ENCODE measurements around the gene IL6R.
"Not testable (repeated sequence)": the region's sequence is repeated elsewhere in the genome, so short reads cannot be mapped to it uniquely, and the experiment has no call there.

The IL6R gene

DNA sequence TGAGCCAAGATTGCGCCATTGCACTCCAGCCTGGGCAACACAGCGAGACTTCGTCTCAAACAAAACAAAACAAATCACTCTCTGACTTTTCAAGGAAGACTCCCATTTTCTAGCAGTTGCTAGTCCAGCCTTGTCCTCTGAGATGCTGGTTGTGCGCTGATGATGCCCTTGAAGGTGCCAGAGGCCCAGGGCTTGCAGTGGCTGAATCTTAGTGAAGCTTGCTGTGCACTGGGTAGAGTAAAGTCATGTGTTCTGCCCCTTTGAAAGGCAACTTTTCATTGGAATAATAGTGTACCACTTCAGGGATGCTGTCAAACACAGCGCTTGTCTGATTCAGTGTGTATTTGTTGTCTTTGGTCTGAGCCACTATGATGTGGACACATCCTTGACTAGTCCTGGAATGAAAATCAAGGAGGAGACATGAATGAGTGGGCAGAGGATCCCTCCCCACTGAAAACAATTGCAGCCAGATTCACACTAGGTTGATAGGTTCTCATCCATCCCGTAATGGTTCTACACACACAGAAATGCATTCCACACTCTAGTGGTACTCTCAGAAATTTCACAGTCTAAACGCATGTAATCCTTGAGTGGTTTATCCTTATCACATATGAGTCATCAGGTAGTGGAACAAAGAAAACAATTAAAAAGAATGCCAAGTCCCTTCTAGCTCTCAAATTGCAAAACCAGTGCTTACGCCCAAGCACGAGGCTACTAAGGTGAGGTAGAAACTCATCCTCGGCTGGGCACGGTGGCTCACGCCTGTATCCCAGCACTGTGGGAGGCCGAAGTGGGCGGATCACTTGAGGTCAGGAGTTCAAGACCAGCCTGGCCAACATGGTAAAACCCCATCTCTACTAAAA lies 79.0 kb downstream of the IL6R start:
- DNase-seq (ENCODE audit: low spot score): no peak

DNA sequence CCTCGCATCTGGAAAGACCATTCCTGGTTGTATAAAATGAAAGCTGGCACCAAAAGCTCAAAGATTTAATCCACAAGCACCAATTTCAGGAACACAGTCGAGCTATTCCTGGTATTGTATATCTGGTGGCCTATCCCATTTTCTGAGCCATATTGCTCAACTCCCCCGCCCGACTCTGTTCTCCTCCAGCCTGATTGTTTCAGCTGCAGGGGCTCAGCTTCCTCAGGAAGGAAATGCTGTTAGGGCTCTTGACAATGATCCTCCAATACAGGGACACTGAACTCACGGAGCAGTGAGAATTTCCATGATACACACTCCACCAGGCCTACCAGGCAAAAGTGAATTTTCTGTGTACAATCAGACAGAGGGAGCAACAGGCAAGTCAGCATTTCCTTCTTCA lies 80.0 kb downstream of the IL6R start:
- DNase-seq (ENCODE audit: low spot score): no peak

DNA sequence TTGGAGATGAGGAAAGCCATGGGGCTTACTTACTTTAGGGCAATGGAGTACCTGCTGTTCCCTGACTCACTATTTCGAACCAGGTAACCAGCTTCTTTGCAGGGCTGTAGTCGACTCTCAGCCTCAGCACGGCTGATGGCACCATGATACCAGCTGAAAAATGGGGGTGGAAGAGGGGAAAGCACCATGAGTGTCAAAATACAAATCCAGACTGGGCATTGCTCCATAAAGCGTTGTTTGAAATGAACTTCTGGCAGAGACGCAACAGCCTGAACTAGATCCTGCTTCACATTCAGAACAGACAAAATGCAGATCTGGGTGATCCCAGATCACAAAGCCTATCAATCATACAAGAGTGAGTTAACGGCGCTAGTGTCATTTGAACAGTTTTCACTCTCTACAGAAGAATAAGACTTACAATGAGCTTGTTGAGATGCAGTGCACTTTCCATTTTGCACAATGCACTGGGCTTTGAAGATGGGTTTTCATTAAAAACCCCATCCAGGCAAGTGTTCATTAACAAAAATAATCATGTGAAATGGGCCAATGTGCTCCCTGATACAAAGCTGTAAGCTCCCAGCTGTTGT lies 80.9 kb downstream of the IL6R start:
- no peak for DNase-seq (ENCODE audit: low spot score)

GRCh38 chr1:154486756-154487155 lies 81.6 kb downstream of the IL6R start:
- not testable (repeated sequence) for DNase-seq (ENCODE audit: low spot score)

GRCh38 chr1:154488922-154489321 lies 83.8 kb downstream of the IL6R start:
- DNase-seq (ENCODE audit: low spot score): no peak

DNA sequence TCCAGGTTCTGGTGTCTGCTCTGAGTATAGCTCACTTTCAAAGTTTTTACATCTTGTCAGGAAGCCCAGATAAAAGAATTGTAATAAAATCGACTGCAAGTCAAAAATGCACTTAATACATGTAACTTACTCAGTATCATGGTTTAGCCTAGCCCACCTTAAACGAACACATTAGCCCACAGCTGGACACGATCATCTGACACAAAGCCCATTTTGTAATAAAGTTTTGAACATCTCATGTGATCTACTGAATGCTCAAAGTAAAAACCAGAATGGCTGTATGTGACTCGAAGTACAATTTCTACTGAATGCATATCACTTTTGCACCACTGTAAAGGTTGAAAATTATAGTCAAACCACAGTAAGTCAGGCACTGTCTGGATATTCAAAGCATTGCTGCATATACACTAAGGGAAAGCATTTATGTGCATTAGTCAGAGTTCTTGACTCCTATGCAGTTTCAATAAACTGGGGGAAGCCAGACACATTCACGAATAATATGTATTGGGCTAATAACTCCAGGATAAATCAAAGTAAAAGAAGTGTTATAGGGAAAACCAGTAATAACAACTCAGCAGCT lies 84.6 kb downstream of the IL6R start:
- DNase-seq (ENCODE audit: low spot score): no peak

DNA sequence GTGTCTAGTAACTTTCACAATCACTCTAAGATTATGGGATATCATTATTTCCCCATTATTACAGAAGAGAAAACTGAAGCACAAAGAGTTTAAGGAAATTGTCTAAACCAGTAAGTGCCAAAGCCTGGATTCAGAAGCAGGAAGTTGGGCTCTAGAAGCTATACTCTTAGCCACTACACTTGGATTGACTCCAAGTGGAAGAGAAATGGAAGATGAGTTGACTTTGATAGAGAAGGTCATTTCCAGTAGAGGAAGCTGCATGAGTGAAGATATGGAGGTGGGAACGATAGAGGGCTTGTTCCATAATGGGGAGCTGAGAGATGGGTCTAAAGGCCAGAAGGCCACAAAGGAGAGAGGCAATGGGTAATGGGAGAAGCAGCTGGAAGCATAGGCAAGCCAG lies 85.2 kb downstream of the IL6R start:
- DNase-seq (ENCODE audit: low spot score): no peak

- no peak for DNase-seq (ENCODE audit: low spot score)
Observed at GRCh38 chr1:154492115-154492514, 87.0 kb downstream of the IL6R start.

GRCh38 chr1:154493276-154493675 lies 88.1 kb downstream of the IL6R start:
- DNase-seq (ENCODE audit: low spot score): peak; percentile 73

GRCh38 chr1:154495496-154496273 lies 90.5 kb downstream of the IL6R start:
- peak; percentile 58 for DNase-seq (ENCODE audit: low spot score)

GRCh38 chr1:154496383-154496782 lies 91.2 kb downstream of the IL6R start:
- peak; percentile 47 for DNase-seq (ENCODE audit: low spot score)

DNA sequence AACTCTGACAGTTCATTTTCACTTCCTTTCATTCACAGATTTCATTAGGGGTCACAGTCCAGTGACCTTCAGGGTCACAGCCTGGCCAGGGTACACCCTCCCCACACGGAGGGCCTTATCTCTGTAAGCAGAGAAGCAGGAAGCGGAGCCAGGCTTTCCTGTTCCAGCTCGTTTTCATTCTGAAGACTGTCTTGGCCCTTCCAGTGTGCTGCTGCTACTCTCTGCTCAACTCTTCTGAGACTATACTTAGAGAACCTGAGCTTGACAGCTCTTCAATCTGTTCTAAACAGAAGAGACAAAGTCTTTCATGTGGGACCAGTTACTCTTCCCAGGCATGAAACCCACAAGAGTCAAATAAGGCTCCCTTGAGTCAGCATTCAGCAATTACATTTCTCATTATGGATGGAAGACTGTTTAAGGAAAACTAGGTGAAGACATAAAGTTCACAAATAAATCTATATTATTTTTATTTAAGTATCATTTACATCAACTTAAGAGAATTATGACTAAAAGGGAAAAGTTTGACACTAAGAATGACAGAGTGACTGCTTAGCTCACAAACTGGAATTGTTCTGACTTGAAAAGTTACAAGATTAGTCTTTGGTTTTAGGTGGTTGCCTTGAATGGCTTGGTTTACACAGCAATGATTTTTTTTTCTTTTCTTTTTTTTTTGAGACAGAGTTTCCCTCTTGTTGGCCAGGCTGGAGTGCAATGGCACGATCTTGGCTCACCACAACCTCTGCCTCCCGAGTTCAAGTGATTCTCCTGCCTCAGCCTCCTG lies 92.1 kb downstream of the IL6R start:
- DNase-seq (ENCODE audit: low spot score): peak; percentile 81

DNA sequence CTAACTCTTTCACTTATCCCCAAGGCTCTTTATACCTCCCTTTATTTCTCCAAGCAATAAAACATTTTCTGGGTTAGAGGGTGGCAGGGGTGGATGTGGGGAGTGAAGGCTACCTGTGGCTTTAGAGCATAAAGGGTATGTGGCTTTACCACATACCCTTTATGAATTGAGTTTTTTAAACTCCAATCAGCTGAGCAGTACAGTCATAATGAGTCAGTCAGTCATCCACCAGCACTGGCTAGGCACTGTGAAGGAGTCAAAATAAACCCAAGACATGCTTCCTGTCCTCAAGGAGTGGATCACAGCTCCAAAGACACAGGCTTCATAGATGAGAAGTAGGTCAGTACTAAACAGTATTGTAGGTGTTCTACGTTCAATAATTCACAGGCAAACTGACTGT lies 94.3 kb downstream of the IL6R start:
- no peak for DNase-seq (ENCODE audit: low spot score)

DNA sequence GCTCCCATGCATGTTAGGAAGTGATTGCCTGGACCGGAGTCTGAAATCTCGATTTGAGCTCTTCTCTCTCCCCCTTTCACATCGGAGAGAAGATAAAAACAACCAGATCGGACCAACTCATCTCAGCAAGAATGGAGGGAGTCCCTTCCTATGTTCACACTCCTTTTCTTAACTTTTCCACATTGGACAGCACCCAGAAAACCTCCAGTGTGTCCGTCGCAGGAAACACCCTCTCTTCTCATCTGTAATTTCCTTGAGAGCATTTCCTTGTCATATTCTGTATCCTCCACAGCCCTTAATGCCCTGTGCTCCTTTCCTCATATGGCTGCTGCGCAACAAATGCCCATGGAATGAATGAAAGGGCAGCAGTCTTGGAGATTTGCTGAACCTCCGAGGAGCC lies 95.4 kb downstream of the IL6R start:
- no peak for DNase-seq (ENCODE audit: low spot score)

- DNase-seq (ENCODE audit: low spot score): no peak
Observed at GRCh38 chr1:154501423-154502065, 96.4 kb downstream of the IL6R start.

- DNase-seq (ENCODE audit: low spot score): no peak
Observed at GRCh38 chr1:154502066-154502743, 97.1 kb downstream of the IL6R start, which contains the start of the genes SHE and TDRD10. Gene SHE, minus strand, starts transcription at chr1:154502412. Its CDS starts 386 bp downstream, at chr1:154502026. Gene TDRD10, plus strand, starts transcription at chr1:154502219. Its CDS starts 4,685 bp downstream, at chr1:154506904.

DNA sequence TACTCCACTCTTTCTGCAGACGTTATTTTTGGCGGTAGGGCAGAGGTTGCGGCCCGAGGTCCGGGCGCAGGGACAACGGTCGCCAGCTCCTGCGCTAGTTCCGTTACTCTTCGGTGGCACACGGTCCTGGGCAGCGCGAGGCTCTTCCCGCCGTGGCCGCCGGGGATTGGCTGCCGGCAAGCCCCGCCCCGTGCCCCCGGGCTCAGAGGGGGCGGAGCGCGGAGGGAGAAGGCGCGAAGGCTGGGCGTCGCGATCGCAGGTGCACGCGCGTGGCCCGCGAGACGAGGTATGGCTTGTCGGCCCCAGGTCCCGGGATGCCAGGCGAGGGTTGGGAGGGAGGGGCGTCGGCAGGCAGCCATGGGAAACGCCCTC lies 97.6 kb downstream of the IL6R start:
- no peak for DNase-seq (ENCODE audit: low spot score)

GRCh38 chr1:154503898-154504297 lies 98.8 kb downstream of the IL6R start:
- no peak for DNase-seq (ENCODE audit: low spot score)

DNA sequence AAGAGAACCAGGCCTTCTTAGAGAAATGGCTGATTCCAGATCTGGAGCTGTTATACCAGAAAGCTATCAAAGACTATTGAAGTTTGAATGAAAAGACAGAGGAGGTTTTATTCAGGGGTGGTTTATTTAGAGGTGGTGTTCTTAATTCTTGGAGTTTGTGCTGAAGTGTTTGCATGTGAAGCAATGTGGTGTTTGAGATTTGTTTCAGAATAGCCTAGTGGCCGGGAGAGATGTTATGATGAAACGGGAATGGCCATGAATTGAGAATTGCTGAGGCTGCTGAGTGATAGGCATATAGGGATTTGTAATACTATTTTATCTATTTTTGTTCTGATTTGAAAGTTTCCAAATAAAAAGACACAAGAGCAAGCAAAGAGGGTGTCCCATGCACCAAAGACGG lies 107.6 kb downstream of the IL6R start:
- no peak for DNase-seq (ENCODE audit: low spot score)

DNA sequence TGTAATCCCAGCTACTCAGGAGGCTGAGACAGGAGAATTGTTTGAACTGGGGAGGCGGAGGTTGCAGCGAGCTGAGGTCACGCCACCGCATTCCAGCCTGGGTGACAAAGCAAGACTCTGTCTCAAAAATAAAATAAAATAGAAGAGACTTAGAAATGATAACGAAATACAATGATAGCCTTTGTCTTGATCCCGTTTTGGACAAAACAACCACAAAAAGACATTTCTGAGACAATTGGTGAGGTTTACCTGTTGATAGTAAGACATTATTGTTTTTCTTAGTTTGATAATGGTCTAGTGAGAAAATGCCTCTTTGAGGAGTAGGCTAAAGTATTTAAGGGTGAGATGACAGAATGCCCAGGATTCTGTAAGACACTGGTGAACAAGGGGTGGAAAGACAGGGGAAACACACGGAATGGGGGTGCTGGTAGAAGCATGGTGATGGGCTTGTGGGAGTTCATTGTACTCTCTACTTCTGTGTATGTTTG lies 109.0 kb downstream of the IL6R start:
- DNase-seq (ENCODE audit: low spot score): no peak

Data from NAMALWA (cell line).